BJ (cell line): ENCODE results near the gene PRXL2C. TPM values are rescaled to one million over a fixed set of nuclear protein-coding genes. Genes with fewer than 3 reads are reported as not detected.
A peak's percentile ranks its signal among the peaks of the same experiment; 100 is the strongest.
"Not testable (repeated sequence)": the region's sequence is repeated elsewhere in the genome, so short reads cannot be mapped to it uniquely, and the experiment has no call there.

ENCODE experiments used
- CTCF ChIA-PET: fragments of 350-600 bp; formaldehyde crosslinking; extraction: SDS; loops from one replicate; lab custom pipeline; 2021; ENCODE audit warnings: antibody characterized with exemption, inconsistent platforms; lab: Yijun Ruan, JAX
- POLR2A ChIA-PET: fragments of 300-600 bp; sonication (Branson Sonifier 250); formaldehyde crosslinking; extraction: SDS; loops from one replicate; lab custom pipeline; 2021; ENCODE audit warnings: antibody characterized with exemption; lab: Charles Lee
- DNase-seq: peaks from one replicate; pipeline ENCODE4 v3.0.0-alpha.2; 2011; ENCODE audit warnings: low read depth
- H3K27me3 ChIP-seq: 2 replicates; pipeline ENCODE4 v1.6.0; 2011; ENCODE audit warnings: low read length; ENCODE audit not compliant: control insufficient read depth, insufficient read depth
- H3K36me3 ChIP-seq: 2 replicates; pipeline ENCODE4 v1.5.1; 2011; ENCODE audit warnings: low read length; ENCODE audit not compliant: control insufficient read depth, insufficient read depth
- H3K4me3 ChIP-seq: 2 replicates; pipeline ENCODE4 v1.5.1; 2011; ENCODE audit warnings: low read depth, mild to moderate bottlenecking, control low read depth, low read length
- CTCF ChIP-seq: IDR thresholded peaks from 2 replicates; pipeline ENCODE4 v1.5.1; 2011; ENCODE audit warnings: low read depth, mild to moderate bottlenecking, control low read depth, inconsistent platforms, low read length, moderate library complexity; ENCODE audit not compliant: insufficient read depth
- polyA plus RNA-seq: library from polyadenylated mRNA; depleted of rRNA; stranded (reverse); fragments of >200 nt; gene quantifications from 2 replicates; pipeline ENCODE4 v1.2.3, GENCODE V29; 2011

PRXL2C gene
- polyA plus RNA-seq, 1 experiment: 10.6 TPM

- CTCF ChIA-PET: interaction anchor here (0.8 kb wide), 1 partner anchor 178 kb away, joined by 3 read pairs; no protein-coding TSS in a partner anchor
Measured at GRCh38 chr9:96615411-96615810, 39.7 kb downstream of the PRXL2C start.

GRCh38 chr9:96614664-96615063 lies 40.5 kb downstream of the PRXL2C start:
- DNase-seq, H3K27me3 ChIP-seq, H3K36me3 ChIP-seq, H3K4me3 ChIP-seq: not testable (repeated sequence)
- POLR2A ChIA-PET: interaction anchor here (0.6 kb wide), 1 partner anchor 62 kb away, joined by 3 read pairs; no protein-coding TSS in a partner anchor
- CTCF ChIA-PET: interaction anchor here (0.8 kb wide), 1 partner anchor 177 kb away, joined by 3 read pairs; no protein-coding TSS in a partner anchor

More at GRCh38 chr9:96615411-96615810, 39.7 kb downstream of the PRXL2C start:
- no peak overlapping the region for H3K4me3 ChIP-seq
- no peaks in the 10 kb centered on the region for H3K36me3 ChIP-seq
- no peak for TF ChIP-seq CTCF
- no peaks in the 10 kb centered on the region for H3K27me3 ChIP-seq
- POLR2A ChIA-PET: no interaction called here
- DNase-seq: no peak

GRCh38 chr9:96612966-96613589 lies 42.0 kb downstream of the PRXL2C start:
- CTCF ChIA-PET: no interaction called here

GRCh38 chr9:96612105-96612965 lies 42.8 kb downstream of the PRXL2C start:
- no peak for TF ChIP-seq CTCF
- peak; percentile 73 for DNase-seq
- Histone ChIP-seq H3K36me3 (no peaks in the 10 kb centered on the region), H3K4me3 (peak overlapping the region; percentile 20; the same call in 1 of the 2 replicates), H3K27me3 (no peaks in the 10 kb centered on the region)
- ChIA-PET CTCF (interaction anchor here (1.6 kb wide), 1 partner anchor 9 kb away, joined by 7 read pairs; no protein-coding TSS in a partner anchor), POLR2A (no interaction called here)

More at GRCh38 chr9:96612966-96613589, 42.0 kb downstream of the PRXL2C start:
- DNase-seq: no peak
- POLR2A ChIA-PET: no interaction called here
- TF ChIP-seq CTCF: no peak
- Histone ChIP-seq H3K36me3 (no peaks in the 10 kb centered on the region), H3K27me3 (no peaks in the 10 kb centered on the region), H3K4me3 (no peak overlapping the region)

GRCh38 chr9:96611302-96611701 lies 43.8 kb downstream of the PRXL2C start:
- TF ChIP-seq CTCF: no peak
- DNase-seq: no peak
- Histone ChIP-seq H3K27me3 (no peaks in the 10 kb centered on the region), H3K4me3 (no peak overlapping the region), H3K36me3 (no peaks in the 10 kb centered on the region)
- CTCF ChIA-PET: interaction anchor here (1.6 kb wide), 1 partner anchor 8 kb away, joined by 7 read pairs; no protein-coding TSS in a partner anchor
- POLR2A ChIA-PET: no interaction called here
